ENCODE data around the gene PTPRR.

DNA sequence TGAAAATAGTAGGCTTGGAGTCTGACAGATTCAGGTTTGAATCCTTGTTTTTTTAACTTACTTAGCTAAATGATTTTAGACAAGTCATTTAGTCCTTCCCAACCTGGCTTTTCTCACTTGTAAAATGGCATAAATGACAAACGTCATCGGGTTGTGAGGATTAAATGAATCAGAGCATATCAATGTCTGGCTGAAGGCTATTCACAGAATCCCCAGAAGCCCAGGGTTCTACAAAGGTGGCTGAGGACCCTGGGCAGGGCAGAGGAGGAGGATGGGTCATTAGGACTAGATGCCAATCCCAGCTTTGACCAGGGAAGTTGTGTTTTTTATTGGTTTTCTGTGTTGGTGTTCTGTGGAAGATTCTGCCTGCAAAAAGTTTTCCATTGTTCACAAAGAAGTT, 275.7 kb downstream of the PTPRR start:
- TF ChIP-seq CTCF (IDR thresholded peaks at IDR 0.05) (no peak), POLR2A (IDR thresholded peaks at IDR 0.05; ENCODE audit: low read depth) (no peak)

Measured in esophagus muscularis mucosa (tissue), 3 donors.